Activated naive CD4-positive, alpha-beta T cell treated with anti-CD3 and anti-CD28 coated beads, Interleukin-2, amount 50 U/mL, for 16 hours (primary cell): ENCODE data around the gene LRP6.
A peak's percentile ranks its signal among the peaks of the same experiment; 100 is the strongest.
"Not testable (repeated sequence)": the region's sequence is repeated elsewhere in the genome, so short reads cannot be mapped to it uniquely, and the experiment has no call there.

Source experiments
- DNase-seq: peaks from one replicate; pipeline ENCODE4 v3.0.0-alpha.2; 2020

The LRP6 gene

GRCh38 chr12:12266873-12267741, at the start of gene LRP6:
TSS of gene LRP6 (minus strand) at chr12:12267044. CDS start at chr12:12266735, 309 bp downstream.
- peak; percentile 89 for DNase-seq

- DNase-seq: no peak
These were observed 49.0 kb upstream of the LRP6 start for GRCh38 chr12:12315838-12316237.

GRCh38 chr12:12310695-12311094, 43.9 kb upstream of the LRP6 start:
- DNase-seq: not testable (repeated sequence)

DNA sequence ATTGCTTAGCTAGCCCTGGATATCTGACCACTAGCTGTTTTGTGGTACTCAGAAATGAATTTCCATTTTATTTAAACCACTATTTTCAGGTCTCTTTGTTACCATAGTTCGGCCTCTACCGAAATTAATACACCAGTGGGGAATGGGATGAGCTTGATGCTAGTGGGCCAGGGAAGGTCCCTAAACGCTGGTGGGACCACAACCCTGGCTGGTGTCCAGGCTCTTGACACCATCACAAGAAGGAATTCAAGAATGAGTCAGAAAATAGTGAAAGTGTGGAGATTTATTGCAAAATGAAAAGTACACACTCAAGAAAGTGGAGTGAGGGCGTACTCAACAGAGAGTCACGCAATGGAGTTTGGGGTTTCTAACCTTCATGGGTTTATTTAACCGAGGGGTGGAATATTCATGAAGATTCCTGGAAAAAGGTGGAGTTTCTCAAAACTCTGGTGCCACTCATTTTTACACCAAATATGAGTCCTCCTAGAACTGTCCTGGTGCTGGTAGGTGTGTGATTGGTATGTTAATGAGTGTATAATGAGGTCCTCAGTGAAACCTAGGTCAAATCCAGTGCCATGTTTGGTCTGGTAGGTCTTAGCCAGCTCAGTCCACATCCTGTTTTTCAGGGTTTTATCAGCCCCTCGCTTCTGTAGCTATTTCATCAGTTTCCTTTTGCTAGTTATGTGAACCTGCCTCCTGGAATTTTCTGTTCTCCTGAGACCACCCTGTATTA, 38.9 kb upstream of the LRP6 start:
- no peak for DNase-seq

GRCh38 chr12:12302976-12303375, 36.1 kb upstream of the LRP6 start:
- DNase-seq: no peak

GRCh38 chr12:12301122-12301521, 34.3 kb upstream of the LRP6 start:
- DNase-seq: no peak

DNA sequence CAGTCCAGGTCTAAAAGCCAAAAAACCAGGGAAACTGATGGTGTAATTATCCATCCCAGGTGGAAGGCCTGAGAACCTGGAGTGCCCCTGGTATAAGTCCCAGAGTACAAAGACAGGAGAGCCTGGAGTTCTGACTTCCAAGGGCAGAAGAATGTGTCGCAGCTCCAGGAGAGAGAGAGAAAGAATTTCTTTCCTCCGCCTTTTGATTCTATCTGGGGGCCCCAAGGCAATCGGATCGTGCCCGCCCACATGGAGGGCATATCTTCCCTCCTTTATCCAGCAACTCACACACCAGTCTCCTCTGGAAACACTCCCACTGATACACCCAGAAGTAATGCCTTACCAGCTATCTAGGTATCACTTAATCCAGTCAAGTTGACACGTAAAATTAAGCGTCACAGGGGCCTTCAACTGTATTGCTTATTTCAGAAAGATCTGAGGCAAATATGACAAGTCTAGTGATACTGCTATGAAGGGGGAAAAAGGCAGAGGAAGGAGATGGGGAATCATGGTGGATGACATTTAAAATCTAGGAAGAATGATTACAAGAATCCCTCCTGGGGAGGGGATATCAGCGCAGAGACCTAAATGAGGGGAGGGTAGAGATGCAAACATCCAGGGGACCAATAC, 30.5 kb upstream of the LRP6 start:
- no peak for DNase-seq

- DNase-seq: no peak
These were observed 27.6 kb upstream of the LRP6 start for GRCh38 chr12:12294215-12295005.

DNA sequence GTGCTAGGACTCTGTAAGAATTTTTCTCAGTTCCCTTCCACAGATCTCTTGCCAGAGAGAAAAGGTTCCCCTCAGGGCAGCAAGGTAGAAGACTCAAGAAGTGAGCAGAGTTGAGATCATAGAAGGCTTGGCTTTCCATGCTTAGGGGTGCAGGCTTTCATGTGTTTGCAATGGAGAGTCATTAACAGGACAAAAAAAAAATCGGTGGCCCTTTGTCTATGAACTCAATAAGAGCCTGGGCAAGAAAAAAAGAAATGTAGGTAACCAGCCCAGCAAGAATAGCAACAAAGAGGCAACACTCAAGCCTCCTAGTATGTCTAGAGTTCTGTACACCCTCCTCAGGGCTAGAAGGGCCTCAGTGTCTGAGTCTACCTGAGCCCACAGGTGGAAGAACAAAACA, 23.4 kb upstream of the LRP6 start:
- no peak for DNase-seq

DNA sequence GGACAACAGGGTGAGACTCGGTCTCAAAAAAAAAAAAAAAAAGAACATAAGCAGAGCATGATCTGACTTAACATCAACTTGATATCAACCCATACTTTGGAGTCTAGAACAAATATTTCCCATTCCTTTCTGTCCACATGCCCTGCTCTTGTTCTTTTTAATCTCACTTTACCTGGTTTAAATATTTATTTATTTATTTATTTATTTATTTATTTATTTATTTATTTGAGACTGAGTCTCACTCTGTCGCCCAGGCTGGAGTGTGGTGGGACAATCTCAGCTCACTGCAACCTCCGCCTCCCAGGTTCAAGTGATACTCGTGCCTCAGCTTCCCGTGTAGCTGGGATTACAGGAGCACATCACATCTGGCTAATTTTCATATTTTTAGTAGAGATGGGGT, 19.6 kb upstream of the LRP6 start:
- no peak for DNase-seq

DNA sequence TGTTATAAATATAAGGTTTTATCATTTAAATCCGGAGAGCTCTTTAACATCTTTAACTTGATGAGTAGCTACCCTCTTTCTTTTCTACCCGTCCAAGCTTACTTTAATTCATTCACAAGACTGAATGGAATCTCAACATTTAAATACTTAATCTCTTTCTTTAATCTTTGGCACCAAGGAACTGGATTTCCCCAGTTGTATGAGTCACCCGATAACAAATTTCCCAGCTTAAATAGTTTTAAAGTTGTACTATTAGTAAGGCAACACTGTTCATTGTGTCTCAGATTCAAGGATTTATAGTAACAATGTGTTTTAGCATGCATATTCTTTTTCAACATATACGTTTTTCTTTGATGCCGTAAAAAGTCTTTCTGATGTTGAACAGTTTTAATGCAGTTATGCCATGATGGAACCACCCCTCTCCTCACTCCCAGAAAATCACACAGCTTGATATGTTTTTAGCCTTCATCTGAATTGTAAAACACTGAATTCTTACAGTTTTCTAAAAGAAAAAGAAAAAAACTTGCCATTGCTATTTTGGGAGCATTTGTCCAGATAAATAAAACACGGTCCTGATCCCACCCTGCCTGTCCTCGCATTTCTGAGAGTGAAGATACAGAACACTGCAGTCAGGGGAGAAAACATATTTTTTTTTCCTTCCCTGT, 16.0 kb upstream of the LRP6 start:
- no peak for DNase-seq

GRCh38 chr12:12282202-12282601, 15.4 kb upstream of the LRP6 start:
- no peak for DNase-seq

GRCh38 chr12:12281134-12281533, 14.3 kb upstream of the LRP6 start:
- DNase-seq: no peak

DNA sequence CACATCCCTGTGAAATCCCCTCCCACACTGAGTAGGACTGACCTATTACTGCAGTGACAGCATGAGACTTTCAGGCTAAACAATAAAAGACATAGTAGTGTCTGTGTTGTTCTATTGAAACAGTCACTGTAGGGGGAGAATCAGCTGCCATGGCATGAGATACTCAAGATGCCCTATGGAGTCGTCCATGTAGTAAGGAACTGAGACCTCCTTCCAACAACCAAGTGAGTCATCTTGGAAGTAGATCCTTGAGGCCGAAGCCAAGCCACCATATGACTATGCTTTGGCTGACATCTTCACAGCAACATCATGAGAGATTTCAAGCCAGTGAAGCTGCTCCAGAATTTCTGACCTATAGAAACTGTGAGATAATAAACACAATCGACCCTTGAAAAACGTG, 12.1 kb upstream of the LRP6 start:
- no peak for DNase-seq

DNA sequence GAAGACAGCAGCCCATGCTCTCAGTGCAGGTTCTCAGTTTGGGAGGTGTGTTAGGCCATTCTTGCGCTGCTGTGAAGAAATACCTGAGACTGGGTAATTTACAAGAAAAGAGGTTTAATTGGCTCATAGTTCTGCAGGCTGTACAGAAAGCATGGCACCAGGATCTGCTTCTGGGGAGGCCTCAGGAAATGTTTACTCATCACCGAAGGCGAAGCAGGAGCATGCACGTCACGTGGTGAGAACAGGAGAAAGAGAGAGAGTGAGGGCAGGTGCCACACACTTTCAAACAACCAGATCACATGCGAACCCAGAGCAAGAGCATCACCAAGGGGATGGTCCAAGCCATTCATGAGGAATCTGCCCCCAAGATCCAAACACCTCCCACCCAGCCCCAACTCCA, 9.0 kb upstream of the LRP6 start:
- no peak for DNase-seq

GRCh38 chr12:12273291-12273957, 6.6 kb upstream of the LRP6 start:
- DNase-seq: no peak

DNA sequence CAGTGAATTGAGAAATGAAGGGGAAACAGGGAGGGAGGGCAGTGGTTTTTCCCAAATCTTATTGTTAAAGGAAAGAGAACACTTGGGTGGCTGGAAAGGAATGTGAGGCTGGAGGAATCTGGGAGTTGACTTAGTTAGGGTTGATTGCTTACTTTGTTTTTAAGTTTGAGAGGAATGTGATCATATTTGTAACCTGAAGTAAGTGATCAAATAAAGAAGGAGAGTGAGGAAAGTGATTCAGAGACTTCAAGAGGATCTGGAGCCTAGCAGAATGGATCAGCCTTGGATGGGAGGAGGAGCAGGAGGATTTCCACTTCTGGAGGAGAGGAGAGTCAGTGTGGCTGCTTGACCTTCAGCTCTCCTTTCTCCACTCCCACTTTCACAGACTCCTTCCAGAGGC, 6.0 kb upstream of the LRP6 start:
- DNase-seq: no peak

DNA sequence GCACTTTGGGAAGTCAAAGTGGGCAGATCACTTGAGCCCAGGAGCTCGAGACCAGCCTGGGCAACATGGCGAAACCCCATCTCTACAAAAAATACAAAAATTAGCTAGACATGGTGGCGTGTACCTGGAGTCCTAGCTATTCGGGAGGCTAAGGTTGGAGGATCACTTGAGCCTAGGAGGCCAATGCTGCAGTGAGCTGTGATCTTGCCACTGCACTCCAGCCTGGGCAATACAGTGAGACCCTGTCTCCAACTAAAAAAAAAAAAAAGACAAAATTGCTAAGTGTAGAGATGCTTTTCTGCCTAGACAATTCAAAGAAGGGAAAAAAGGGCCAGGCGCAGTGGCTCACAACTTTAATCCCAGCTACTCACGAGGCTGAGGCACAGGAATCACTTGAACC, 3.4 kb upstream of the LRP6 start:
- no peak for DNase-seq

DNA sequence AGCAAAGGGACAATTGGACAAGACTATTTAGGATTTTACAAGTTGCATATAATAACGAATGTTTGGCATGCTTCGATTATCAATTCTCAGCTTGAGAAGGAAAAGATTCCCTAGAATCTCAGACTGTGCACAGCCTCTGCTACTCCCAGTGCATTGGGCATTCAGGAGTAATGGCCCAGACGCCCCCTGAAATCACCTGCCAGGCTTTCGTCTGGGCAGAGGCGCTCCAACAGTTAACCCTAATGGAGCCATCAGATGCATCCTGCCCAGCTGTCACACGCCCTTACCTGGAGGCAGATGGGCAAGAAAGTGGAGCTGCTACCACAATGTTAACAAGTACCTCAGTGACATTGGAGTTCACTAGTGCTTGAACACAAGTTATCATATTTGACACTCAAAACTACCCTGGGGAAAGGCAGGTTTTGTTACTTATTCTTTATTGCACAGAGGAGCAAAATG, 927 bp upstream of the LRP6 start:
- DNase-seq: no peak

DNA sequence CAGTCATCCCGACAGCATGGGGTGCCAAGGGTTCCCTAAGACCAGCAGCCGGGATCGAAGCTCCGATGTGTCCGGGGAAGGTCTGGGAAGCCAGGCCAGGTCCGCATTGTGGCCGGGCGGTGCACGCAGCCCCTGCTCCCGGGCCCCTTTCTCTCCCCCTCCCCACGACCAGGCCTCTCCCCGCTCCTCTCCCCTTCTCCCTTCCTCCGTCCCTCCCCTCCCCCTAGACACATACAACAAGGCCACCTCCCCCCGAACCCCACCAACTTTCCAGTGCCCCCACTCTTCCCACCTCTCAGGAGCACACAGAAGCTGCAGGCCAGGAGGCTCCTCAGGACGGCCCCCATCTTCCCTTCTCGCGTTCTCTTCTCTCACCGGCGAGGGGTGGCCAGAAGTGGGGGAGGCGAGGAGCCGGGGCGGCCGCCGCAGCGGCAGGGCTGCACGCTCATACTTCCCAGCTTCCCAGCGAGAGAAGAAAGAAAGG, 413 bp downstream of the LRP6 start:
- no peak for DNase-seq

GRCh38 chr12:12265571-12266388, 1.1 kb downstream of the LRP6 start:
- DNase-seq: no peak
